Suprapubic skin (tissue), 4 donors: ENCODE data around the gene NR2F6.

ENCODE experiments used
- EP300 ChIP-seq: sonication (generic); formaldehyde crosslinking; IDR thresholded peaks from one replicate; pipeline ENCODE4 v1.6.1; 2017; ENCODE audit warnings: antibody characterized with exemption
- POLR2A ChIP-seq, 2 donors: fragments of 450-650 bp; IDR thresholded peaks; one replicate each; pipeline ENCODE4 v1.6.1; 2017; ENCODE audit warnings: antibody characterized with exemption in 2 of 2, mild to moderate bottlenecking in 2 of 2, moderate library complexity in 2 of 2
- POLR2AphosphoS5 ChIP-seq, 3 donors: sonication (generic); formaldehyde crosslinking; IDR thresholded peaks; one replicate each; pipeline ENCODE4 v1.6.1; 2017; ENCODE audit warnings: antibody characterized with exemption in 3 of 3
- TF ChIP-seq, protein P1 (sequence below), 2 donors: fragments of 200-600 bp in 1 of 2; fragments of 450-650 bp in 1 of 2; sonication (generic) in 1 of 2; IDR thresholded peaks; one replicate each; pipeline ENCODE4 v1.5.1; 2016 to 2019; ENCODE audit warnings: antibody characterized with exemption in 2 of 2, mild to moderate bottlenecking in 1 of 2, moderate library complexity in 1 of 2

DNA sequence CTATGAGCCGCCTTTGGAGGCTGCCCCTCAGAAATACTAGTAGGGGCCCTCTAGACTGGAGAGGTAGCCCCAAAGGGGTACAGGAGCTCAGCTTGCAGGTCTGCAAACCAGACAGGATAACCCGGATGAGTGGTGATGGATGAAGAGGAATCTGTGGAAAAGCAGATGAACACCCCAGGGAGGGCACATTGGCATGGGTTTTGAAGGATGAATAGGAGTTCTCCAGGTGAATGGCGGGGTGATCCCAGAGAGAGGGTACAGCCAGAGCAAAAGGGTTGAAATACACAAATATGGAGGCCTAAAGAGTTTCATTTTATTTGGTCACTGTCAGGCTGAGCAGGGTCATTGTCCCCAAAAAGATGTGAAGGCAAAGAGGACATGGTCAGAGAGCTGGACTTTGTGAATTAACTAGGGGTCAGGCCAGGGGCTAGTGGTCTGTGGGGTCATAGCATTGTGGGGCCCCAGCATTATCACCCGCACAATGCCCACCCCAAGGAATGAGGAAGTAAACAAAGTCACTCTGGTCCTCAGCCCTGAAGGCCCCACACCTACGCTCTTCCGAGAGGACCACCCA, 4.8 kb downstream of the NR2F6 start:
- TF ChIP-seq, protein P1, sequence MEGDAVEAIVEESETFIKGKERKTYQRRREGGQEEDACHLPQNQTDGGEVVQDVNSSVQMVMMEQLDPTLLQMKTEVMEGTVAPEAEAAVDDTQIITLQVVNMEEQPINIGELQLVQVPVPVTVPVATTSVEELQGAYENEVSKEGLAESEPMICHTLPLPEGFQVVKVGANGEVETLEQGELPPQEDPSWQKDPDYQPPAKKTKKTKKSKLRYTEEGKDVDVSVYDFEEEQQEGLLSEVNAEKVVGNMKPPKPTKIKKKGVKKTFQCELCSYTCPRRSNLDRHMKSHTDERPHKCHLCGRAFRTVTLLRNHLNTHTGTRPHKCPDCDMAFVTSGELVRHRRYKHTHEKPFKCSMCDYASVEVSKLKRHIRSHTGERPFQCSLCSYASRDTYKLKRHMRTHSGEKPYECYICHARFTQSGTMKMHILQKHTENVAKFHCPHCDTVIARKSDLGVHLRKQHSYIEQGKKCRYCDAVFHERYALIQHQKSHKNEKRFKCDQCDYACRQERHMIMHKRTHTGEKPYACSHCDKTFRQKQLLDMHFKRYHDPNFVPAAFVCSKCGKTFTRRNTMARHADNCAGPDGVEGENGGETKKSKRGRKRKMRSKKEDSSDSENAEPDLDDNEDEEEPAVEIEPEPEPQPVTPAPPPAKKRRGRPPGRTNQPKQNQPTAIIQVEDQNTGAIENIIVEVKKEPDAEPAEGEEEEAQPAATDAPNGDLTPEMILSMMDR (IDR thresholded peaks at IDR 0.05), result no peak
- no peak for TF ChIP-seq POLR2A (IDR thresholded peaks at IDR 0.05)
- no peak for TF ChIP-seq EP300
- TF ChIP-seq POLR2AphosphoS5 (IDR thresholded peaks at IDR 0.05), result no peak
